Measurements from ENCODE around the gene RBM33. TPM values are rescaled to one million over a fixed set of nuclear protein-coding genes. Genes with fewer than 3 reads are reported as not detected.
A peak's percentile ranks its signal among the peaks of the same experiment; 100 is the strongest.

Gene RBM33
- total and polyA plus RNA-seq, 2 of the 13 experiments (the other 11 are each of a cell fraction or from before 2014, with no cell fraction given), result 12.4 to 28.9 TPM

- TF ChIP-seq EZH2 (conservative IDR thresholded peaks at IDR 0.05; ENCODE audit: low read depth, low read length) (no peak), ZNF260 (CRISPR knock-in tag; IDR thresholded peaks at IDR 0.05; ENCODE audit: borderline replicate concordance, low read depth) (no peak), HNRNPLL (IDR thresholded peaks at IDR 0.05; ENCODE audit: low read depth, low read length, poor library complexity, severe bottlenecking) (no peak), GLMP (CRISPR knock-in tag; IDR thresholded peaks at IDR 0.05; ENCODE audit: borderline replicate concordance) (no peak), ZNF816 (CRISPR knock-in tag; IDR thresholded peaks at IDR 0.05; ENCODE audit: borderline replicate concordance) (no peak), XBP1 (CRISPR knock-in tag; IDR thresholded peaks at IDR 0.05) (no peak), NFE2L2 (IDR thresholded peaks at IDR 0.05; ENCODE audit: low read length) (no peak), ATM (IDR thresholded peaks at IDR 0.05; ENCODE audit: borderline replicate concordance) (no peak), ZNF281 (CRISPR knock-in tag; IDR thresholded peaks at IDR 0.05; ENCODE audit: borderline replicate concordance) (peak; percentile 91), POLR2AphosphoS2 (IDR thresholded peaks at IDR 0.05; ENCODE audit: low read depth, low read length) (no peak), SAFB2 (CRISPR knock-in tag; IDR thresholded peaks at IDR 0.05; ENCODE audit: borderline replicate concordance, low read depth) (no peak), SMAD3 (CRISPR knock-in tag; IDR thresholded peaks at IDR 0.05) (no peak), KDM5A (IDR thresholded peaks at IDR 0.05; ENCODE audit: borderline replicate concordance, low read length) (no peak), NPAS2 (CRISPR knock-in tag; IDR thresholded peaks at IDR 0.05; ENCODE audit: borderline replicate concordance) (no peak), ZMYM4 (CRISPR knock-in tag; IDR thresholded peaks at IDR 0.05) (peak; percentile 63; the same call in 1 of the 2 replicates), HNF1A (IDR thresholded peaks at IDR 0.05; ENCODE audit: low read depth) (peak; percentile 48; the same call in 1 of the 2 replicates), HNF1A (CRISPR knock-in tag; IDR thresholded peaks at IDR 0.05; ENCODE audit: borderline replicate concordance) (no peak), ZFP90 (CRISPR knock-in tag; IDR thresholded peaks at IDR 0.05; ENCODE audit: borderline replicate concordance) (no peak), NR2F1 (CRISPR knock-in tag; IDR thresholded peaks at IDR 0.05) (peak in 1 of 2 experiments; percentile 26; a peak in 1 of 4 replicates), NCOA5 (CRISPR knock-in tag; IDR thresholded peaks at IDR 0.05) (no peak), ZZZ3 (CRISPR knock-in tag; IDR thresholded peaks at IDR 0.05; ENCODE audit: borderline replicate concordance) (no peak), MXI1 (IDR thresholded peaks at IDR 0.05; ENCODE audit: borderline replicate concordance, low read depth, low read length) (no peak)
Measured at GRCh38 chr7:155778349-155778748, 133.9 kb downstream of the RBM33 start (continued).
